Measurements from ENCODE around the gene UBA3.

UBA3 gene

GRCh38 chr3:69032142-69032541 is 48.0 kb downstream of the UBA3 start:
- no peak for DNase-seq (ENCODE audit: insufficient read length, low spot score)
- no peak for FAIRE-seq
- no peak for TF ChIP-seq TAF1 (IDR thresholded peaks at IDR 0.05; ENCODE audit: low read depth, low read length)
- TF ChIP-seq POU2F2 (IDR thresholded peaks at IDR 0.05; ENCODE audit: low read depth, low read length) = no peak
- TF ChIP-seq SPI1 (IDR thresholded peaks at IDR 0.05; ENCODE audit: low read depth, low read length) = no peak
- no peak for TF ChIP-seq POLR2AphosphoS5 (IDR thresholded peaks at IDR 0.05; ENCODE audit: low read depth, low read length)
- no peak for TF ChIP-seq PAX5 (IDR thresholded peaks at IDR 0.05; ENCODE audit: insufficient read depth, low read length, severe bottlenecking)
- TF ChIP-seq POLR2A (IDR thresholded peaks at IDR 0.05; ENCODE audit: low read depth, low read length) = no peak

DNA sequence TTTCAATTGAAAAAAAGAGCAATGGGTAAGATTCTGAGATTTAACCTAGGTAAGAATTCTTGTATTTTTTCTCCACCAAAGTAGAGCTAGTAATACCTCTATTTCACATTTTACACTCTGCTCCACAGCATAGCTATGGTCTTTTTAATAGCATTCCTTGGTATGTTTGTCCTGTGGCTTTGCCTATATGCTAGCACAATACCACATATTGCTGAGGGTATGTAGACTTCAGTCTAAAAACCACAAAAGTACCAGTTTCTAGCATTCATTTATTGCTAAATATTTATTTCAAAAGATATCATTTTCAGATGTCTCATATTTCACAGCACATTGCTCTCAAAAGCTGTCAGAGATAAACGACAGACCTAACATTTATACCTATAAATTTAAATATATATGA is 48.5 kb downstream of the UBA3 start:
- FAIRE-seq (no peak), DNase-seq (ENCODE audit: insufficient read length, low spot score) (no peak)
- no peak for TF ChIP-seq TAF1 (IDR thresholded peaks at IDR 0.05; ENCODE audit: low read depth, low read length)
- no peak for TF ChIP-seq POU2F2 (IDR thresholded peaks at IDR 0.05; ENCODE audit: low read depth, low read length)
- no peak for TF ChIP-seq PAX5 (IDR thresholded peaks at IDR 0.05; ENCODE audit: insufficient read depth, low read length, severe bottlenecking)
- no peak for TF ChIP-seq POLR2A (IDR thresholded peaks at IDR 0.05; ENCODE audit: low read depth, low read length)
- no peak for TF ChIP-seq POLR2AphosphoS5 (IDR thresholded peaks at IDR 0.05; ENCODE audit: low read depth, low read length)
- no peak for TF ChIP-seq SPI1 (IDR thresholded peaks at IDR 0.05; ENCODE audit: low read depth, low read length)

DNA sequence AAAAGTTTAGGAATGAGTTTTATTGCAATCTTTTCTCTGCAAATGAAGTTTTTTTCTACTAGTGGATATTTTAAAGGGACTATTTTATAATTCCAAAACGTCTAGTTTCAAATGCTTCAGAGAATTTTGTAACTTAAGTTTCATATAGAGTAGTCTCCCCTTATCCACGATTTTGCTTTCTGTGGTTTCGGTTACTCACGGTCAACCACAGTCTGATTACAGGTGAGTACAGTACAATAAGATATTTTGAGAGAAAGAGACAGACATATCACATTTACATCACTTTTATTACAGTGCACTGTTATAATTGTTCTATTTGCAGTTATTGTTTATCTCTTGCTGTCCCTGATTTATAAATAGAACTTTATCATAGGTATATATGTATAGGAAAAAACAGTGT is 59.3 kb downstream of the UBA3 start:
- TF ChIP-seq POLR2A (IDR thresholded peaks at IDR 0.05; ENCODE audit: low read depth, low read length) = no peak
- TF ChIP-seq PAX5 (IDR thresholded peaks at IDR 0.05; ENCODE audit: insufficient read depth, low read length, severe bottlenecking) = no peak
- TF ChIP-seq POLR2AphosphoS5 (IDR thresholded peaks at IDR 0.05; ENCODE audit: low read depth, low read length) = no peak
- no peak for TF ChIP-seq SPI1 (IDR thresholded peaks at IDR 0.05; ENCODE audit: low read depth, low read length)
- TF ChIP-seq POU2F2 (IDR thresholded peaks at IDR 0.05; ENCODE audit: low read depth, low read length) = no peak
- TF ChIP-seq TAF1 (IDR thresholded peaks at IDR 0.05; ENCODE audit: low read depth, low read length) = no peak
- no peak for DNase-seq (ENCODE audit: insufficient read length, low spot score)
- no peak for FAIRE-seq

GRCh38 chr3:69020424-69020823 is 59.7 kb downstream of the UBA3 start:
- no peak for FAIRE-seq

DNA sequence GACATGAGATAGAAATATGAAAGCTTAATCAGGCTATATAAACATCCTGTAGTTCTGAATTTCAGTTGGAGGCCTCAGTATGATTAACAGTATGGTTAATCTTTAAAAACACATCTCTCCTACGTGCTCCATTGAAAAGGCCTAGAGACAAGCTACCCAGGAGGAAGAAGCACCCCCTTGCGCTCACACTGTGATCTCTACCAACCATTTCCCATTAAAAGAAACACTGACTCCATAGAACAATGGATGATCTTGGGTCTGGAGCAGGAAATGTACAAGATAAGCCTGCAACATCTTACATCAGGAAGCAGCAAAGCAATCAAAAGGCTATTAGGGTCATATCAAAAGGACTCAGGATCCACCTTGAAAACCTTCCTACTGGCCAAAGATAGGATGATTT is 63.3 kb downstream of the UBA3 start:
- FAIRE-seq (no peak), DNase-seq (ENCODE audit: insufficient read length, low spot score) (no peak)

More at GRCh38 chr3:69020424-69020823, 59.7 kb downstream of the UBA3 start:
- no peak for TF ChIP-seq TAF1 (IDR thresholded peaks at IDR 0.05; ENCODE audit: low read depth, low read length)
- no peak for TF ChIP-seq POU2F2 (IDR thresholded peaks at IDR 0.05; ENCODE audit: low read depth, low read length)
- no peak for TF ChIP-seq PAX5 (IDR thresholded peaks at IDR 0.05; ENCODE audit: insufficient read depth, low read length, severe bottlenecking)
- TF ChIP-seq POLR2AphosphoS5 (IDR thresholded peaks at IDR 0.05; ENCODE audit: low read depth, low read length) = no peak
- no peak for TF ChIP-seq POLR2A (IDR thresholded peaks at IDR 0.05; ENCODE audit: low read depth, low read length)
- no peak for TF ChIP-seq SPI1 (IDR thresholded peaks at IDR 0.05; ENCODE audit: low read depth, low read length)
- no peak for DNase-seq (ENCODE audit: insufficient read length, low spot score)

DNA sequence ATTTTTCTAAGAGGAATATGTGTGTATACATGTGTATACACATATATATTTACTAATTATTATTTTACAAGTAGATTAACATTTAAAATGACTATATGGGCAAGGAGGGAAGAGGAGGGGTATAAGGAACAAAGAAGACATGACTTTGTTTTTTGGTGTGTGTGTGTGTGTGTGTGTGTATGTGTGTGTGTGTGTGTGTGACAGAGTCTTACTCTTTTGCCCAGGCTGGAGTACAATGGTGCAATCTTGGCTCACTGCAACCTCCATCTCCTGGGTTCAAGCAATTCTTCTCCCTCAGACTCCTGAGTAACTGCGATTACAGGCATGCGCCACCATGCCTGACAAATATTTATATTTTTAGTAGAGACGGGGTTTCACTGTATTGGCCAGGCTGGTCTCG is 64.1 kb downstream of the UBA3 start:
- FAIRE-seq (no peak), DNase-seq (ENCODE audit: insufficient read length, low spot score) (no peak)
- no peak for TF ChIP-seq SPI1 (IDR thresholded peaks at IDR 0.05; ENCODE audit: low read depth, low read length)
- TF ChIP-seq POLR2A (IDR thresholded peaks at IDR 0.05; ENCODE audit: low read depth, low read length) = no peak
- TF ChIP-seq POU2F2 (IDR thresholded peaks at IDR 0.05; ENCODE audit: low read depth, low read length) = no peak
- TF ChIP-seq POLR2AphosphoS5 (IDR thresholded peaks at IDR 0.05; ENCODE audit: low read depth, low read length) = no peak

More for the DNA sequence above, 63.3 kb downstream of the UBA3 start:
- no peak for TF ChIP-seq POU2F2 (IDR thresholded peaks at IDR 0.05; ENCODE audit: low read depth, low read length)
- no peak for TF ChIP-seq SPI1 (IDR thresholded peaks at IDR 0.05; ENCODE audit: low read depth, low read length)
- TF ChIP-seq PAX5 (IDR thresholded peaks at IDR 0.05; ENCODE audit: insufficient read depth, low read length, severe bottlenecking) = no peak
- TF ChIP-seq POLR2A (IDR thresholded peaks at IDR 0.05; ENCODE audit: low read depth, low read length) = no peak
- TF ChIP-seq POLR2AphosphoS5 (IDR thresholded peaks at IDR 0.05; ENCODE audit: low read depth, low read length) = no peak
- TF ChIP-seq TAF1 (IDR thresholded peaks at IDR 0.05; ENCODE audit: low read depth, low read length) = no peak

DNA sequence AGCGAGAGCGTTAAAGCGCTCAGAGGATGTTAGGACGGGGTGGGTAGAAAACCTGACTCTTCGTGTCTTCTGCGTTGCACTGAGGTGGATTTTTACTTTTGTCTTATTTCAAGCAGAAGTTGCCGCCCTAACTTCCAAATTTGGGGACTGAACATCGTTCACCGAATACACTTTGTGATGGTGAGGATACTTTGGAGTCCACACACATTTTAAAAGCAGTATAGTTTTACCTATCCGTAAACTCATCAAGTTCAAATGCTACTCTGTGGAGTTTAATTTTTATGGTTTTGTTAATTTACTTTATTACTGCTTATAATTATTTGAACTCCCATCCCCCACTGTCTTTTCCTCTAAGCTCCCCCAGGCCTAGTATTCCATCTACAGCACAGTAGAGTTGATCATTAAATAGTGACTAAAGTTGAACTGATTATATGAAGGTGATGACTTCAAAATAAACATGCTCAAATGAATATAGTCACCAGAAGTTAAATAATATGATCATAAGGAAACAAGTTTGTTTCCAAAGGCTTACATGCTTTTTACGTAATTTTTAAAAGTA is 66.1 kb downstream of the UBA3 start:
- DNase-seq (ENCODE audit: insufficient read length, low spot score) (no peak), FAIRE-seq (no peak)
- TF ChIP-seq POU2F2 (IDR thresholded peaks at IDR 0.05; ENCODE audit: low read depth, low read length) (no peak), SPI1 (IDR thresholded peaks at IDR 0.05; ENCODE audit: low read depth, low read length) (no peak), TAF1 (IDR thresholded peaks at IDR 0.05; ENCODE audit: low read depth, low read length) (no peak), POLR2A (IDR thresholded peaks at IDR 0.05; ENCODE audit: low read depth, low read length) (no peak; the same call in 1 of the 2 replicates), PAX5 (IDR thresholded peaks at IDR 0.05; ENCODE audit: insufficient read depth, low read length, severe bottlenecking) (no peak), POLR2AphosphoS5 (IDR thresholded peaks at IDR 0.05; ENCODE audit: low read depth, low read length) (no peak; the same call in 1 of the 2 replicates)

DNA sequence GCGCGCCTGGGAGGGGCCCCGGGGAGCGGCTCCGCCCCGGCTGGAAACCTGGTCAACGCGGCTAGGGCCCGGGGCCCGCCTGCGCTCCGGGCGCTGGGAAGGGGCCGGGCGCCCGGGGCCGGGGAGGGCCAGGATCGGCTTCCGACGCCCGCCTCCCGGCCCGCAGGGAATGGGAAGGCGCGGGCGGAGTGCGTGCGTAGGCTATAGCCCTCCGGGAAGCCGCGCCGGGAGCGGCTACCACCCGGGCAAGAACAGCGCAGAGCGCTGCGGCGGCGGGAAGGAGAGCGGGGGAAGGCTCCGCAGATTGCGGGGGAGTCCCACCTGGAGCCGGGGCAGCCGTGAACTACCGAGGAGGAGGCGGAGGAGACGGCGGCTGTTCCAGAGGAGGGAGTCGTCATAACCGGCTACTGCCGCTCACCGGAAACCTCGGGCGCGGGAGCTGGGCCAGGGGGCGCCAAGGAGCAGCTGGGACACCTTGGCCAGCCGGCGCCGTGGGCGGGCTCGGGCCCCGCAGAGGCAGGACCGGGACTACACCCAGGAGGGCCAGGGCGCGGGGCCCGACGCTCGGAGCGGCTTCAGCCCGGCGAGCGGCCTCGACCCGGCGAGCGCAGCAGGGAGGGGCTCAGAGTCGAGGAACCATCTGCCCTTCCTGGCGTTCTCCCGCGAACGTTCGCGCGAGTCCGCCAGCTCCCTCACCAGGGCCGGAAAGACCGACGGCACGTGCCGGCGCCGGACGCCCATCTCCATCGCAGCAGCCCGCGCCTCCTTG is 66.7 kb downstream of the UBA3 start, which contains the start of gene EOGT:
Gene EOGT (minus strand): TSS at position 432 of the 769 bp plus-strand sequence. CDS start 3,838 bp downstream, outside the sequence.
- TF ChIP-seq POLR2AphosphoS5 (IDR thresholded peaks at IDR 0.05; ENCODE audit: low read depth, low read length) (peak; percentile 48), POLR2A (IDR thresholded peaks at IDR 0.05; ENCODE audit: low read depth, low read length) (peak; percentile 58), TAF1 (IDR thresholded peaks at IDR 0.05; ENCODE audit: low read depth, low read length) (0 out of 2 replicates have a peak, but pooled peaks have one; percentile 11), PAX5 (IDR thresholded peaks at IDR 0.05; ENCODE audit: insufficient read depth, low read length, severe bottlenecking) (peak; percentile 31), SPI1 (IDR thresholded peaks at IDR 0.05; ENCODE audit: low read depth, low read length) (no peak), POU2F2 (IDR thresholded peaks at IDR 0.05; ENCODE audit: low read depth, low read length) (no peak)
- DNase-seq (ENCODE audit: insufficient read length, low spot score) (peak; percentile 73), FAIRE-seq (peak; percentile 88)

GRCh38 chr3:69012800-69013252 is 67.3 kb downstream of the UBA3 start:
- no peak for TF ChIP-seq SPI1 (IDR thresholded peaks at IDR 0.05; ENCODE audit: low read depth, low read length)
- no peak for TF ChIP-seq POLR2AphosphoS5 (IDR thresholded peaks at IDR 0.05; ENCODE audit: low read depth, low read length)
- TF ChIP-seq TAF1 (IDR thresholded peaks at IDR 0.05; ENCODE audit: low read depth, low read length) = no peak
- no peak for TF ChIP-seq PAX5 (IDR thresholded peaks at IDR 0.05; ENCODE audit: insufficient read depth, low read length, severe bottlenecking)
- TF ChIP-seq POLR2A (IDR thresholded peaks at IDR 0.05; ENCODE audit: low read depth, low read length) = no peak
- no peak for TF ChIP-seq POU2F2 (IDR thresholded peaks at IDR 0.05; ENCODE audit: low read depth, low read length)
- DNase-seq (ENCODE audit: insufficient read length, low spot score) = peak; percentile 50
- FAIRE-seq = peak; percentile 74
